ENCODE results near the gene COX8C.

COX8C gene

GRCh38 chr14:93319494-93319893, 27.5 kb upstream of the COX8C start:
- no peak for DNase-seq
- intact Hi-C loops (cut with DNase I): no loop called here

GRCh38 chr14:93319958-93320357, 27.0 kb upstream of the COX8C start:
- intact Hi-C loops (cut with DNase I): no loop called here
- DNase-seq: no peak

GRCh38 chr14:93320489-93320888, 26.5 kb upstream of the COX8C start:
- intact Hi-C loops (cut with DNase I): no loop called here
- no peak for DNase-seq

GRCh38 chr14:93322929-93323599, 23.9 kb upstream of the COX8C start:
- no peak for DNase-seq
- intact Hi-C loops (cut with DNase I): no loop called here

- DNase-seq: no peak
- intact Hi-C loops (cut with DNase I): no loop called here
These were observed 23.3 kb upstream of the COX8C start for GRCh38 chr14:93323600-93324174.

GRCh38 chr14:93326196-93326595, 20.8 kb upstream of the COX8C start:
- DNase-seq: no peak
- intact Hi-C loops (cut with DNase I): no loop called here

GRCh38 chr14:93328546-93328945, 18.4 kb upstream of the COX8C start:
- intact Hi-C loops (cut with DNase I): no loop called here
- no peak for DNase-seq

- intact Hi-C loops (cut with DNase I): loop anchor here (5.0 to 10.0 kb wide), 2 partner anchors 55 to 102 kb away; partner anchors contain the start of gene UNC79
- DNase-seq: no peak
These were observed 16.9 kb upstream of the COX8C start for GRCh38 chr14:93329965-93330608.

GRCh38 chr14:93330609-93331000, 16.4 kb upstream of the COX8C start:
- intact Hi-C loops (cut with DNase I): loop anchor here (5.0 to 10.0 kb wide), 2 partner anchors 54 to 102 kb away; partner anchors contain the start of gene UNC79
- no peak for DNase-seq

GRCh38 chr14:93331002-93331727, 15.8 kb upstream of the COX8C start:
- DNase-seq: peak in 1 of 42 donors; percentile 21
- intact Hi-C loops (cut with DNase I): loop anchor here (5.0 to 10.0 kb wide), 2 partner anchors 54 to 101 kb away; partner anchors contain the start of gene UNC79

- intact Hi-C loops (cut with DNase I): loop anchor here (5.0 to 10.0 kb wide), 2 partner anchors 53 to 100 kb away; partner anchors contain the start of gene UNC79
- no peak for DNase-seq
These were observed 15.1 kb upstream of the COX8C start for GRCh38 chr14:93331728-93332396.

- DNase-seq: peak in 40 of 42 donors; percentile 11 to 77 (median 44)
- intact Hi-C loops (cut with DNase I): loop anchor here (5.0 to 10.0 kb wide), 2 partner anchors 52 to 100 kb away; partner anchors contain the start of gene UNC79
These were observed 14.6 kb upstream of the COX8C start for GRCh38 chr14:93332397-93332852.

- intact Hi-C loops (cut with DNase I): loop anchor here (5.0 to 10.0 kb wide), 2 partner anchors 52 to 99 kb away; partner anchors contain the start of gene UNC79
- DNase-seq: peak; percentile 81 to 98 (median 95)
These were observed 13.9 kb upstream of the COX8C start, which contains the start of gene BTBD7 for GRCh38 chr14:93332853-93333630. TSS of gene BTBD7 (minus strand) at chr14:93333036. CDS start at chr14:93296051, 36,985 bp downstream.

- intact Hi-C loops (cut with DNase I): loop anchor here (5.0 to 10.0 kb wide), 2 partner anchors 51 to 99 kb away; partner anchors contain the start of gene UNC79
- no peak for DNase-seq
These were observed 13.3 kb upstream of the COX8C start for GRCh38 chr14:93333631-93334103.

GRCh38 chr14:93337143-93337753, 9.7 kb upstream of the COX8C start:
- DNase-seq: no peak
- intact Hi-C loops (cut with DNase I): loop anchor here (10.0 kb wide), 1 partner anchor 48 kb away; no protein-coding TSS in a partner anchor

- intact Hi-C loops (cut with DNase I): loop anchor here (10.0 kb wide), 1 partner anchor 47 kb away; no protein-coding TSS in a partner anchor
- no peak for DNase-seq
These were observed 9.1 kb upstream of the COX8C start for GRCh38 chr14:93337884-93338283.

- no peak for DNase-seq
- intact Hi-C loops (cut with DNase I): no loop called here
These were observed 3.7 kb upstream of the COX8C start for GRCh38 chr14:93343266-93343665.
